HG02970 (cell line): Measurements from ENCODE around the gene RAB5IF.

Experiments used
- ATAC-seq: cut with Tn5 transposase; IDR thresholded peaks from one replicate; pipeline ENCODE4 v1.9.1; 2021; ENCODE audit warnings: mild to moderate bottlenecking, moderate library complexity, moderate number of reproducible peaks; ENCODE audit not compliant: unreplicated experiment, low FRiP score

RAB5IF gene

DNA sequence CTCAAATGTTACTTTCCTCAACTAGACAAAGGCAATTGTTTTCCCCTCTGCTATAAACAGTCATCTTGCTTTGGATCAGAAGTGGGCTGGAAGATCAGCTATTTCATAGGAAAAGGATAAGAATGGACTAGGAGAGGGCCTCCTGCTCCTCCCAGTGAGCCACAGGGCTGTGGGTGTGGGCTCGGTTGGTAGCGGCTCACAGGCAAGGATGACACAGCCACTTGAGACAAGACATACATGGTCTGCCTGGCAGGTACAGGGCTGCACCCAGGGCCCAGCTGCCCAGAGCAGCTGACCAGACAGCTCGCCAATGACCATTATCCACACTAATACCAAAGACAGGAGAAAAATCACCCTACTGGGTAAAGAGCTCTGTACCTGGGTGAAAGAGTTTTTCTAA is 49.4 kb downstream of the RAB5IF start:
- no peak for ATAC-seq

DNA sequence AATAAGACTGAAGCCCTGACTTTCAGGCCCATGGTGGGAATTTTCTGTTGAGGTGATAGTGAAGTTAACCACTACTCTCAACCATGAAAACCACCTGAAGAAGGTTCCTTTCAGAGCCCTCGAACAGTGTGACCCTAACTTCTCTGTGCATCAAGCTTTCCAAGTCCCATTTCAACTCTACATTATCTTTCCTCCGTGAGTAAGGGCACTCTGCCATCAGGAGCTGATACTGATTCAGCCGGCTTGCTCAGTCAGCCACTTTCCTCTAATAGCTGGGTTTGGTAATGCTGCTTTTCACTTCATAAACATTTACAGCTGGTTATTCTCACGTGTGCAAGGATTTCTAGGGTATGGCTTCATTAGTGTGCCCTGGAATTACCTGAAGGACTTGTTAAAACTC is 51.2 kb downstream of the RAB5IF start:
- no peak for ATAC-seq

DNA sequence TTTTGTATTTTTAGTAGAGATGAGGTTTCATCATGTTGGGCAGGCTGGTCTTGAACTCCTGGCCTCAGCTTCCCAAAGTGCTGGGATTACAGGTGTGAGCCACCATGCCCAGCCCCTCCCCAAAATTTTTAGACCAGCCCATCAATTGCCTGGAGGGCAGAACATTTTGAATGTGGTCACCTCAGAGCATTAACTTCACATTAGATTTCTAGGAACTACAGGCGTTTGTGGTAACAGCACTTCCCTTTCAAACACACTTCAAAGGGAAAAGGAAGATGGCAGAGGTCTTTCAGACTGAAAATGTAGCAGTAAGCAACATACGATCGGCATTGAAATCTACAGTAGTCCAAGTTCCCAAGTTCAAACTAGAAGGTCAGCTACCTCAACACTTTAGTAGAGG is 52.7 kb downstream of the RAB5IF start:
- ATAC-seq: no peak
